GM12891 (cell line): ENCODE measurements around the gene RGS7.
"Not testable (repeated sequence)": the region's sequence is repeated elsewhere in the genome, so short reads cannot be mapped to it uniquely, and the experiment has no call there.

Source experiments
- PAX5 ChIP-seq: IDR thresholded peaks from 2 replicates; pipeline ENCODE4 v1.6.1; 2011; ENCODE audit warnings: low read length, moderate library complexity, mild to moderate bottlenecking; ENCODE audit not compliant: insufficient read depth, severe bottlenecking
- POLR2A ChIP-seq: IDR thresholded peaks from 2 replicates; pipeline ENCODE4 v1.6.1; 2011; ENCODE audit warnings: low read depth, low read length, control low read depth
- POLR2AphosphoS5 ChIP-seq: IDR thresholded peaks from 2 replicates; pipeline ENCODE4 v1.6.1; 2011; ENCODE audit warnings: low read depth, low read length, control low read depth
- POU2F2 ChIP-seq: IDR thresholded peaks from 2 replicates; pipeline ENCODE4 v1.6.1; 2011; ENCODE audit warnings: low read depth, mild to moderate bottlenecking, control low read depth, low read length, moderate library complexity
- SPI1 ChIP-seq: IDR thresholded peaks from 2 replicates; pipeline ENCODE4 v1.6.1; 2011; ENCODE audit warnings: low read depth, low read length, control low read depth
- TAF1 ChIP-seq: IDR thresholded peaks from 2 replicates; pipeline ENCODE4 v1.6.1; 2011; ENCODE audit warnings: low read depth, low read length, control low read depth

DNA sequence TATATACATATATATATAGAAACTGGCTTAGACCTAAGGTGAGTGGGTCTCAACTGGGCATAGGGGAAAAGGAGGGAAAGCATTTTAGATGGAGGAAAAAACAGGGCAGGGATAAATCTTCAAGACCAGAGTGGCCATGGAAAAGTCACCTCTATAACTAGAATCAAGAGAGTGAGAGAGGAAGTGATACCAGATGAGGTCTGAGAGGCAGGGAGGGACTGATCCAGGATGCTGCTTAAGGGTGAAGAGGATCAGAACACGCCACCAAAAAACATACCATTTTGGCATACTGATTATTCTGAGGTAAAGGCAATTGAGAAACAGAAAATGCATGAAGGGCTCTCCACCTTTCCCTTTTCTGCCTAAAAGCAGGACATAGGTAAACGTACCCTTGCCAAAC, 268.9 kb downstream of the RGS7 start:
- not testable (repeated sequence) for TF ChIP-seq POLR2A, POLR2AphosphoS5, POU2F2, TAF1, PAX5
- TF ChIP-seq SPI1: peak; percentile 81
